Lung (tissue), 12 donors: ENCODE measurements around the gene TAF1L. TPM values are rescaled to one million over a fixed set of nuclear protein-coding genes. Genes with fewer than 3 reads are reported as not detected.
"Not testable (repeated sequence)": the region's sequence is repeated elsewhere in the genome, so short reads cannot be mapped to it uniquely, and the experiment has no call there.

Experiments
- ATAC-seq: fragments of 200-7000 bp; cut with Tn5 transposase; one replicate; pipeline ENCODE4 v1.9.1; 2020; ENCODE audit warnings: moderate number of reproducible peaks; ENCODE audit not compliant: insufficient read depth, low FRiP score
- DNase-seq, 3 donors: peaks; one replicate each; pipeline ENCODE4 v3.0.0-alpha.2; 2013 to 2017
- H3K27ac ChIP-seq, 2 donors: one replicate each; pipeline ENCODE4 v1.5.1; 2013; ENCODE audit warnings: mild to moderate bottlenecking in 2 of 2, moderate library complexity in 2 of 2, control low read depth in 1 of 2, inconsistent platforms in 1 of 2, low read depth in 1 of 2, low read length in 1 of 2
- H3K27me3 ChIP-seq, 3 donors: one replicate each; pipeline ENCODE4 v1.5.1; 2013; ENCODE audit warnings: low read length in 2 of 3; ENCODE audit not compliant: control insufficient read depth in 3 of 3, insufficient read depth in 3 of 3
- H3K36me3 ChIP-seq, 4 donors: one replicate each; pipeline ENCODE4 v1.5.1; 2013; ENCODE audit warnings: low read length in 4 of 4, mild to moderate bottlenecking in 1 of 4, moderate library complexity in 1 of 4; ENCODE audit not compliant: control insufficient read depth in 4 of 4, insufficient read depth in 4 of 4
- H3K4me1 ChIP-seq, 5 donors: one replicate each; pipeline ENCODE4 v1.5.1; 2013; ENCODE audit warnings: low read length in 5 of 5, mild to moderate bottlenecking in 2 of 5, moderate library complexity in 1 of 5; ENCODE audit not compliant: control insufficient read depth in 5 of 5, insufficient read depth in 5 of 5
- H3K4me3 ChIP-seq: one replicate; pipeline ENCODE4 v1.5.1; 2013; ENCODE audit warnings: mild to moderate bottlenecking, control low read depth, moderate library complexity
- H3K9ac ChIP-seq, 2 donors: one replicate each; pipeline ENCODE4 v1.5.1; 2013; ENCODE audit warnings: low read length in 2 of 2, control low read depth in 1 of 2; ENCODE audit not compliant: insufficient read depth in 1 of 2
- H3K9me3 ChIP-seq, 4 donors: one replicate each; pipeline ENCODE4 v1.5.1; 2013; ENCODE audit warnings: low read length in 3 of 4, mild to moderate bottlenecking in 1 of 4, moderate library complexity in 1 of 4; ENCODE audit not compliant: control insufficient read depth in 4 of 4, insufficient read depth in 3 of 4
- CTCF ChIP-seq: IDR thresholded peaks from 2 replicates; pipeline ENCODE4 v1.5.1; 2012; ENCODE audit warnings: mild to moderate bottlenecking; ENCODE audit errors: control extremely low read depth, extremely low read depth
- WGBS, 2 donors: extraction: QIAGEN DNeasy Blood & Tissue Kit; methylation state at CpG; one replicate each; pipeline ENCODE4 v1.1.7; 2013; 5-methylcytosine and 5-hydroxymethylcytosine counted together
- polyA plus RNA-seq, 2 donors: library from polyadenylated mRNA; stranded (reverse); fragments of 200-250 nt; gene quantifications; one replicate each; pipeline ENCODE4 v1.2.1, GENCODE V29; 2013
- total RNA-seq, 2 donors: library from RNA; depleted of rRNA in 1 of 2; stranded (reverse); fragments of >200 nt in 1 of 2; gene quantifications; one replicate each; pipeline ENCODE4 v1.2.1, GENCODE V29; 2014 to 2021
- donor health status: control.
- donor health status: control.
- donor health status: Bipolar disorder and iron deficiency.
- donor health status: healthy.
- donor health status: DM: yes; HTN: yes; CAD: no.

Gene TAF1L
- total and polyA plus RNA-seq, 4 donors = 0.01 to 0.03 TPM; not detected in 2

DNA sequence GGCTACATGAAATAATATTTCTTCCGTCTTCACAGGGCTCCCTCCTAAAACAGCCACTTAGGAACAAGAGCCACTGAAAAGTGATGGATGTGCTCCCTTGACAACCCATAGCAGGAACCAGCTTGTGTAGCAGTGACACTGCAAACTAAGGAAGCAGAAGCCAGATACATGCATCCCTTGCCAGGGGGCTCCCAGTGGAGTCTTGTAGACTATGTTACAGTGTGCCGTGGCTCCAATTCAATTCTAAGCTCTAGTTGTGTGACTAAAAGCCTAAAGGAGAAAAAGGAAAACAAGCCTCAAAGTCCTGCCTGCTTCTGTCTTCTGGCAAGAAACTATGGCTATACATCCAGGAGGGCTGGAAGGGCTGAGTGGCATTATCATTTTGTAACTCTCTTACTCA lies 12.2 kb upstream of the TAF1L start:
- H3K36me3 ChIP-seq = no peaks in the 10 kb centered on the region
- TF ChIP-seq CTCF = no peak
- WGBS, 2 donors = 75 to 86% methylated on average over 2 of the region's 2 CpGs
- H3K27me3 ChIP-seq = no peaks in the 10 kb centered on the region
- no peak overlapping the region for H3K4me3 ChIP-seq
- H3K27ac ChIP-seq = no peak overlapping the region
- DNase-seq = no peak
- no peak overlapping the region for H3K9ac ChIP-seq
- no peaks in the 10 kb centered on the region for H3K4me1 ChIP-seq
- peaks cover 0 to 6% (median 0%) of the 10 kb centered on the region in 4 donors for H3K9me3 ChIP-seq
- no peak for ATAC-seq

DNA sequence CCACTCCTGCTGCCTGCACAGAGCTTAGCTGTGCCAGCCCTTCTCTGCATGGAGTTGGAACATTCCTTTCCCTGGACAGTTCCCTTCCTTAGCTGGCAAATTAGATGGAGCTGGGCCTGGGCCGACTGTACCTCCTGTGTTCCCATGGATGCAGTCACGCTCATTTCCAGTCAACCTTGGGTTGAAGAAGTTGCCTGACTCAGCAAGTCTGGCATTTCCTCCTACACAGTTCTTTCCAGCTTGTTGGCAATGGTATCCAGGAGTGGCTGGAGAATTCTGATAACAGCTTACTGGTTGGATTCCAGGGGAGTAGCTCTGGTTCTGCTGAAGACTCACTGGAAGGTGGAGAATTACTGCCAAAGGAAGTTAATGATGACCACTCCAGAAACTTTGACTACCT lies 9.2 kb upstream of the TAF1L start:
- ATAC-seq (peak; percentile 58), DNase-seq (no peak)
- no peak for TF ChIP-seq CTCF
- no peak overlapping the region for H3K9ac ChIP-seq
- no peak overlapping the region for H3K27ac ChIP-seq
- H3K4me1 ChIP-seq = no peaks in the 10 kb centered on the region
- no peaks in the 10 kb centered on the region for H3K9me3 ChIP-seq
- H3K27me3 ChIP-seq = no peaks in the 10 kb centered on the region
- WGBS, 2 donors = 82 to 83% methylated on average over 2 of the region's 2 CpGs
- H3K36me3 ChIP-seq = no peaks in the 10 kb centered on the region
- H3K4me3 ChIP-seq = no peak overlapping the region

DNA sequence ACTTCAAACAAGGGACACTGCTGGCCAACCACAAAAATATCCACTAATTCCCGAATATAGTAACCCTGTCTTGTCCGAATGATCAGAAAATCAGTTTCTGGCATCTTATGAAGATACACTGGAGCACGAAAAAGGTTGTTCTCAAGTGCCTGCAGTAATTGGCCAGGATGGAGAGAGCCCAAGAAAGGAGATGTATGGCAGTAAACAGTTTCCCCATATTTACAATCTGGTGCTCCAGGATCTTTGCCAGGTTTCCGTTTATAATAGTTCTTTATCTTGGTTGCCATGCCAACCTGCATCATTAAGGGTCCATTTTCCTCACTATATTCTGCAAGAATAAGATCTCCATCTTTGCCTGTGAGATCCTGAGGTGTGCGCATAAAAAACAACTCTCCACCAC lies 2.3 kb downstream of the TAF1L start:
- WGBS, 2 donors = 72 to 82% methylated on average over 5 of the region's 5 CpGs
- ATAC-seq = not testable (repeated sequence)
- DNase-seq = peak in 2 of 3 donors; percentile 0 to 3

DNA sequence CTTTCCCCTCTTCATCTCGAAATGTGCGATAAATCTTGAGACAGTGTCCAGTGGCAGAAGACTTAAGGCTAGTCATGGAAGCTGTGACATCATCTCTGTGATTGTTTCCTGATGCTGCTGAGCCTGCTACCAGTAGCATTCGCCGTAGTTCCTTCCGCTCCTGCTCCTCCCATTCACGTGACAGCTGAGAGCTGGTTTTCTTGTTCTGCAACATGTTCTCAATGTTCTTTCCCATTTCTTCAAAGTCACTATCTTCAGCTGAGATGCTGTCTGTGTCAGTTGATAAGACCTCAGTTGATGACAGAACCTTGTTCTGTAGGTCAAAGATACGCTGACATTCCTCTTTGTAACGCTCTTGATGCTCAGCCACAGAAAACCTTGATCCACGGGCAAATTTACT lies 3.5 kb downstream of the TAF1L start:
- no peak overlapping the region for H3K27ac ChIP-seq
- H3K9me3 ChIP-seq = peaks cover 0 to 3% (median 0%) of the 10 kb centered on the region in 4 donors
- ATAC-seq = no peak

More for the DNA sequence above, 2.3 kb downstream of the TAF1L start:
- H3K4me1 ChIP-seq, H3K4me3 ChIP-seq, H3K27me3 ChIP-seq, H3K9me3 ChIP-seq, H3K36me3 ChIP-seq, H3K27ac ChIP-seq, H3K9ac ChIP-seq: not testable (repeated sequence)

More for the DNA sequence above, 3.5 kb downstream of the TAF1L start:
- Histone ChIP-seq H3K9ac (no peak overlapping the region), H3K4me1 (no peaks in the 10 kb centered on the region), H3K27me3 (no peaks in the 10 kb centered on the region), H3K36me3 (no peaks in the 10 kb centered on the region), H3K4me3 (no peak overlapping the region)
- no peak for TF ChIP-seq CTCF
- no peak for DNase-seq
- 81% methylated on average over 9 of the region's 9 CpGs for WGBS, 2 donors
